ENCODE measurements around the gene NFKB2.

DNA sequence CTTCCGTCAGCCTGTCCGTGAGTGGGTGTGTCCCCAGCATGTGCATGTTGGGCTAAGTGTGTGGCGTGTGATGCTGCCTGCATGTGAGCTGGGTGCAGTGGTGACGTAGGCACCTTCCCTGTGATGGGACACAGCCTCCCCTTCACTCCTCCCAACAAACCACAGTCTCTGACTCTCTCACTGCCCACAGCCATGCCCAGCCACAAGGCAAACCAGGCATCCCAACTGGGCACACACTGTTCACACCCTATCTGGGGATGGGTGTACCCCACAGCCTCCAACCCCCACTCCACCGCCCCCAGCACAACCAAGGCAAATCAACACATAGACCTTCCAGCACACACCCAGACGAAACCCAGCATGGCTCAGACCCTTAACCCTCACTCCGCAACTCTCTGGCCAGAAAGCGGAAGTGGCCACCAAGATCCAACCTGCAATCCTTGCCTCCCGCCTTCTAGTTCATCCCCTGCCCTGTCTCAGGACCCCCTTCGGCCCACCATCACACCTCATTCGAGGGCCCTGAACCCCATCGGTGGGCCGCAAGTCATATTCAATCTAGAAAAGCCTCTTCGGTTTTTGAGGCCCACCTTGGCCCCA lies 12.7 kb downstream of the NFKB2 start:
- TF ChIP-seq SUZ12 (IDR thresholded peaks at IDR 0.05) (no peak), ELF4 (IDR thresholded peaks at IDR 0.05) (no peak), ZNF384 (IDR thresholded peaks at IDR 0.05) (no peak), FOXM1 (IDR thresholded peaks at IDR 0.05; ENCODE audit: borderline replicate concordance) (no peak), NFRKB (IDR thresholded peaks at IDR 0.05) (no peak)

Data from HEK293T (cell line).